ENCODE results near the gene PTPRN.

The PTPRN gene

GRCh38 chr2:219335373-219335786, 26.2 kb upstream of the PTPRN start:
- Histone ChIP-seq H2AFZ (ENCODE audit: low read length) (no peak overlapping the region), H3K4me3 (ENCODE audit: low read depth, low read length, poor library complexity, severe bottlenecking) (no peak overlapping the region), H3K27me3 (ENCODE audit: insufficient read depth, low read length) (no peaks in the 10 kb centered on the region; the same call in 1 of the 2 replicates), H4K20me1 (ENCODE audit: insufficient read depth, low read length) (no peaks in the 10 kb centered on the region), H3K36me3 (ENCODE audit: insufficient read depth, low read length) (no peaks in the 10 kb centered on the region), H3K9me2 (ENCODE audit: low read depth, low read length) (no peaks in the 10 kb centered on the region), H3K79me2 (ENCODE audit: insufficient read depth, low read length) (no peaks in the 10 kb centered on the region), H3K4me1 (ENCODE audit: insufficient read depth, low read length, severe bottlenecking) (no peaks in the 10 kb centered on the region), H3F3A (ENCODE audit: insufficient read depth, low read length) (no peaks in the 10 kb centered on the region), H3K4me2 (ENCODE audit: low read length) (no peak overlapping the region), H3K9me3 (ENCODE audit: low read length) (0 out of 2 replicates have a peak, but pooled peaks cover 4% of the 10 kb centered on the region), H3K9ac (ENCODE audit: low read length) (no peak overlapping the region), H3K27ac (ENCODE audit: low read depth, low read length, poor library complexity, severe bottlenecking) (no peak overlapping the region)
- no peak for TF ChIP-seq CTCF (IDR thresholded peaks at IDR 0.05; ENCODE audit: low read length)
- no peak for TF ChIP-seq EZH2 (IDR thresholded peaks at IDR 0.05; ENCODE audit: borderline replicate concordance, low read length)

- no peaks in the 10 kb centered on the region for H4K20me1 ChIP-seq (ENCODE audit: insufficient read depth, low read length)
- 0 out of 2 replicates have a peak, but pooled peaks cover 4% of the 10 kb centered on the region for H3K9me3 ChIP-seq (ENCODE audit: low read length)
- H3F3A ChIP-seq (ENCODE audit: insufficient read depth, low read length) = no peaks in the 10 kb centered on the region
- no peak overlapping the region for H3K4me2 ChIP-seq (ENCODE audit: low read length)
- H3K9ac ChIP-seq (ENCODE audit: low read length) = no peak overlapping the region
- no peaks in the 10 kb centered on the region; the same call in 1 of the 2 replicates for H3K27me3 ChIP-seq (ENCODE audit: insufficient read depth, low read length)
- no peaks in the 10 kb centered on the region for H3K79me2 ChIP-seq (ENCODE audit: insufficient read depth, low read length)
- H3K36me3 ChIP-seq (ENCODE audit: insufficient read depth, low read length) = no peaks in the 10 kb centered on the region
- H2AFZ ChIP-seq (ENCODE audit: low read length) = no peak overlapping the region
- H3K9me2 ChIP-seq (ENCODE audit: low read depth, low read length) = no peaks in the 10 kb centered on the region
- H3K4me3 ChIP-seq (ENCODE audit: low read depth, low read length, poor library complexity, severe bottlenecking) = no peak overlapping the region
- H3K4me1 ChIP-seq (ENCODE audit: insufficient read depth, low read length, severe bottlenecking) = no peaks in the 10 kb centered on the region
- H3K27ac ChIP-seq (ENCODE audit: low read depth, low read length, poor library complexity, severe bottlenecking) = no peak overlapping the region
- no peak for TF ChIP-seq CTCF (IDR thresholded peaks at IDR 0.05; ENCODE audit: low read length)
- TF ChIP-seq EZH2 (IDR thresholded peaks at IDR 0.05; ENCODE audit: borderline replicate concordance, low read length) = no peak
Observed at GRCh38 chr2:219334076-219334475, 24.9 kb upstream of the PTPRN start.

- no peaks in the 10 kb centered on the region for H3K79me2 ChIP-seq (ENCODE audit: insufficient read depth, low read length)
- H2AFZ ChIP-seq (ENCODE audit: low read length) = no peak within 1 kb of the TSS
- H3K9ac ChIP-seq (ENCODE audit: low read length) = no peak within 1 kb of the TSS
- H4K20me1 ChIP-seq (ENCODE audit: insufficient read depth, low read length) = no peaks in the 10 kb centered on the region
- no peaks in the 10 kb centered on the region for H3K36me3 ChIP-seq (ENCODE audit: insufficient read depth, low read length)
- no peak within 1 kb of the TSS for H3K4me2 ChIP-seq (ENCODE audit: low read length)
- H3K9me2 ChIP-seq (ENCODE audit: low read depth, low read length) = no peaks in the 10 kb centered on the region
- no peak within 1 kb of the TSS for H3K27ac ChIP-seq (ENCODE audit: low read depth, low read length, poor library complexity, severe bottlenecking)
- H3K4me1 ChIP-seq (ENCODE audit: insufficient read depth, low read length, severe bottlenecking) = no peaks in the 10 kb centered on the region
- TF ChIP-seq CTCF (IDR thresholded peaks at IDR 0.05; ENCODE audit: low read length) = no peak
- H3K4me3 ChIP-seq (ENCODE audit: low read depth, low read length, poor library complexity, severe bottlenecking) = no peak within 1 kb of the TSS
- H3K9me3 ChIP-seq (ENCODE audit: low read length) = 0 out of 2 replicates have a peak, but pooled peaks cover 4% of the 10 kb centered on the region
- no peaks in the 10 kb centered on the region; the same call in 1 of the 2 replicates for H3K27me3 ChIP-seq (ENCODE audit: insufficient read depth, low read length)
- no peaks in the 10 kb centered on the region for H3F3A ChIP-seq (ENCODE audit: insufficient read depth, low read length)
Observed at GRCh38 chr2:219332542-219332941, 23.3 kb upstream of the PTPRN start, which contains the start of gene RESP18. TSS of gene RESP18 (minus strand) at chr2:219332744.
